CD4-positive, alpha-beta T cell treated with Interleukin-15 for 4 hours (primary cell): ENCODE measurements around the gene POU6F2.
"Not testable (repeated sequence)": the region's sequence is repeated elsewhere in the genome, so short reads cannot be mapped to it uniquely, and the experiment has no call there.

Experiments
- DNase-seq: peaks from one replicate; pipeline ENCODE4 v3.0.0-alpha.2; 2020; ENCODE audit warnings: low spot score

The POU6F2 gene

GRCh38 chr7:39304668-39305405, 327.1 kb downstream of the POU6F2 start:
- no peak for DNase-seq

DNA sequence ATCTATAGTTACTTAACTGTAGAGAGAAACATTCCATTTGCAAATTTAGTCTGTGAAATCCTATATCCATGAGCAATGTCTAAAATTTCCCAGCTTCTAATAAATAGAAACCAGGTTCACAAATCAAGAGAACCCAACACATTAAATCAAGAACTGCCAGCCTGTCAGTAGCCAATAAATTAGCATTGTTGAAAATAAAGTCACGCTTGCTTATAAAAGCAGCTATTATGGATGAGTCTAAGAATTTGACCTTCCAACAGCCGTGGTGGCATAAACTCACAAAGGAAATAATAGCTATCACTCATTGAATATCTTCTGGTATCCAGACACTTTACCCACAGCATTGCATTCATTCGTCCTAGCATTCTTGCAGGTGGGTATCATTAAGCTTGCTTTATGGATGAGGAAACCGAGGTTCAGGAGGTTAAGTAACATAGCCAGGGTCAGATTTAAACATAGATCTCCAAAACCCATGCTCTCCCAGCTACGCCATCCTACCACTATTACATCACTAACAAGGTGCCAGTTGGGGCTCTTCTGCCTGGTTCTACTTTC, 328.4 kb downstream of the POU6F2 start:
- no peak for DNase-seq

- no peak for DNase-seq
Measured at GRCh38 chr7:39310699-39311098, 333.0 kb downstream of the POU6F2 start.

DNA sequence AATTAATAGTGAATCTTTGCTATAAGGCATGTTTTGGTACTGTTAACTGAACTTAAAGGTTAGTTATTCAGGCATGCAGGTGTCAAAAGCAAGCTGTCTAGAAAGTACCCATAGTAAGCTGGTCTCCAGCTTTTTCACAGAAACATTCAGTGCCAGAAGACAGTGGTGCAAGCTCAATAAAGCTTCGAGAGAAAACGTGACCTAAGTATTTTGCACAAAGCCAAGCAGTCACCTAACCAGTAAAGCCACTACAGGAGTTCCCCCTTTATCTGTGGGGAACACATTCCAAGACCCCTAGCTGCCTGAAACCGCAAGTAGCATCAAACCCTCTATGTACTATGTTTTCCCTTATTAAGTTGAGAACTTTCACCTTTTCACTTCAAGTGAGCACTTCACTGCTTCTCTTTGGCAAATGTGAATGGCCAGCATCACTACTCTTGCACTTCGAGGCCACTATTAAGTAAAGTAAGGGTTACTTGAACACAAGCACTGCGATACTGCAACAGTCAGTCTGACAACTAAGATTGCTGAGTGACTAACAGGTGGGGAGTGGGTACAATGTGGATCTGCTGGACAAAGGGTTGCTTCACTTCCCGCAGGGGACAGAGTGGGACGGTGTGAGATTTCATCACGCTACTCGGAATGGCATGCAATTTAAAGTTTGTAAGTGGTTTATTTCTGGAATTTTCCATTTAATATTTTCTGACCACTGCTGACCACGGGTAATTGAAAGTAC, 334.7 kb downstream of the POU6F2 start:
- no peak for DNase-seq

- no peak for DNase-seq
Measured at GRCh38 chr7:39313376-39313775, 335.7 kb downstream of the POU6F2 start.

GRCh38 chr7:39313974-39314373, 336.3 kb downstream of the POU6F2 start:
- no peak for DNase-seq

GRCh38 chr7:39317107-39317506, 339.4 kb downstream of the POU6F2 start:
- DNase-seq = no peak

- no peak for DNase-seq
Measured at GRCh38 chr7:39317896-39318295, 340.2 kb downstream of the POU6F2 start.

GRCh38 chr7:39321245-39321644, 343.5 kb downstream of the POU6F2 start:
- DNase-seq = no peak

DNA sequence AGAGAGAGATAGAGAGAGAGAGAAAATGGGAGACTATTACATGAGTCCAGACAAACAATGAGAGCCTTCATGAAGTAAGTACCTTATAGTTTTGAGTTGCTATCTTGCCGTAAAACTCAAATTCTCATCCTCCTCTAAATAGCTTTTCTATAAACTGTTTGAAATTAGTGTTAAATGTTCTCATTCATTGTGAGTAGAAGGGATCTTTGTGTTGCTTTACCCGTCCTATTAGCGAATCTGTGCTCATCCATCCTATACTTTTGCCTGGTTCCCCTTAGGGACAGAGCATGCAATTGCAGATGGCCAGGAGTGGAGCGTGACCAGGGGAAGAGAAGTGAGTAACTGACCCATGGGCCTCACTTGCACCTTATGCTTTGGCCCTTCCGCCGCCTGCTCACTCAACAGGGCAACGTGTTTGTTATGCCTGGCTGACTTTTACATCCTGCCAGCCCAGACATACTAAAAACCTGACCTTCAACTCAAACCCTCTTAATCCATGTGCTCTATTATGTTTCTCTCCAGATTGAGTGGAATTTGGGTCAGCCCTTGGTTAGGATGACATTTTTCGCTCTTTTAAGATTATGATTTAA, 344.3 kb downstream of the POU6F2 start:
- DNase-seq = no peak

- no peak for DNase-seq
Measured at GRCh38 chr7:39324139-39324760, 346.5 kb downstream of the POU6F2 start.

GRCh38 chr7:39331607-39332006, 353.9 kb downstream of the POU6F2 start:
- DNase-seq = not testable (repeated sequence)

GRCh38 chr7:39332142-39332541, 354.4 kb downstream of the POU6F2 start:
- no peak for DNase-seq

DNA sequence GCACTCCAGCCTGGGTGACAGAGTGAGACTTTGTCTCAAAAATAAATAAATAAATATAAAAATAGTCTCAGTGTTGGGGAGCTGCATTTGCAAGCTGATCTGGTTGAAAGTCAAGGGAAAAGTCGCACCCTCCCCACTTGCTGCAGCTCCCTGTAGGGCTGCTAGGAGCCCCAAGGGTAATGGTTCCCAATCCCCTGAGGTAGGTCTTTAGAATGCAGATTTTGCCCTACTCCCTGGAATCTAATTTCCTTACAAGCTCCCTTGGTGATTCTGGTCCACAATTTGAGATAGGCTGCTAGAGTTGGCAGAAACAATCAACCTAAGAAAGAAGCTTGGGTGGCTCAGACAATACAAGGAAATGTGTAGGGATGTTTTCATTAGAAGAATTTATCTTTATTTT, 356.0 kb downstream of the POU6F2 start:
- no peak for DNase-seq

GRCh38 chr7:39336442-39336841, 358.7 kb downstream of the POU6F2 start:
- DNase-seq = no peak

- no peak for DNase-seq
Measured at GRCh38 chr7:39338716-39339115, 361.0 kb downstream of the POU6F2 start.

- DNase-seq = no peak
Measured at GRCh38 chr7:39339591-39339990, 361.9 kb downstream of the POU6F2 start.

DNA sequence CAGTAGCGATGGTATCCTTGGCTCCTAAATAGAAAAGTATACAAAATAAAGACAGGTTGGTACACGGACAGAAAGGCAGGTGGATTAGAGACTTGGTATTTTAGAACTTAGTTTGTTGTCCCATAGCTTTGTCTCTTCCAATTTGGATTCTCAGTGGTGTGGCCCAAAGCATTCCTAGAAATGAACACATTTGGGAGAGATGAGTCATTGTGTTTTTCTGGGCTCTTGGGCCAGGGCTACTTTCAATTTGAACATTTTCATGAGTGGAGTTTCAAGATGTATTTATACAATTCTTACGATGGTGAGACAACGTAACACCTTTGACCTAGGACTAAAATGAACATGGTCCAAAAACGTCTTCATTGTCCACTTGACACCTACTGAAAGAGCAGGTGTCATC, 363.4 kb downstream of the POU6F2 start:
- DNase-seq = no peak

DNA sequence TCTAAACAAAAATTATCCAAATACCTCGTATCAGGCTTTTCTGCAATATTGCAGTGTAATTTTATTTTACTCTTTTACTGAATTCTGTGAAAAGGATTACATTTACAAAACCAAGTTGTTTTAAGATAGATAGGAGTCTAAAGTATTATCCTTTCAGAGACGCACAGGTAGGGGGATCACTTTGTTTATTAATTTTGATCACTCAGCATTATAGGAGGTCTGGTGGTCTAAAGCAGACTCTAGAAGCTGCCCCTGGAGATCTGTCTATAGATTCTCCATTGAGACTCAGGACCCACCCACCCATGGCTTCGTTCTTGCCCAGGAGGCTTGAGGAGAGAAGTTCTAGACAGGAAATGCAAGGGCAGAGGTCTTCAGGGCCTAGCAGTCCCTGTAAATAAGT, 365.1 kb downstream of the POU6F2 start:
- DNase-seq = no peak

DNA sequence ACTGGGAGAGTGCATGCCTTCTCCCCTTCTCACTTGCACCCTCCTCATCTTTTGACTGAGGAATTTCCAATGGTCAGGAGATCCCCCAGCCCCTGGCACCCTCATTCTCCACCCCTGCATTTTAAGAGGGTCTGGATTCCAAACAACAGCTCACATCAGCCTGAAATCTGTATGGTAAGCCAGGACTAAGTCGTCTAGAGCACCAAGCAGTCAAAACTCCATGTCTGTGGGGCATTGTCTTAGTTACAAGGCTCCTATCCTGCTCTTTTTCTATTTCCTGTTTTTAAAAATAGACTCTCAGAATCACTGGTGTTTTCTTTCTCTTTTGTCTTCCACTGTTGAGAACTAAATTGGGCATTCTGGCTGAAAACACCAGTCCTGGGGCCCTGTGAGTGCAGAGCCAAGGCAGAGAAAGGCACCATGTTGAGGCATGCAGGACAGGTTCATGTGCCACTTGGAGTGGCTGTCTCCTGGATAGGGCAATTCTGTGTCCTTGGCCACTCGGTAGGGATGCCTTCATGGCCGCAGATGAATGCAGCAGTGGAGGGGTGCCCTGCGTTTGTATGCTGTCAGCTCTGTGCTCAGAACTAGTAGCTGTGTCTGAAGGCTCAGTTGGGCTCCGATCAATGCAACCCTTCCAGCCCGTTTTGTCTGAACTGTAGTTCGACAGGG, 371.9 kb downstream of the POU6F2 start:
- DNase-seq = no peak

DNA sequence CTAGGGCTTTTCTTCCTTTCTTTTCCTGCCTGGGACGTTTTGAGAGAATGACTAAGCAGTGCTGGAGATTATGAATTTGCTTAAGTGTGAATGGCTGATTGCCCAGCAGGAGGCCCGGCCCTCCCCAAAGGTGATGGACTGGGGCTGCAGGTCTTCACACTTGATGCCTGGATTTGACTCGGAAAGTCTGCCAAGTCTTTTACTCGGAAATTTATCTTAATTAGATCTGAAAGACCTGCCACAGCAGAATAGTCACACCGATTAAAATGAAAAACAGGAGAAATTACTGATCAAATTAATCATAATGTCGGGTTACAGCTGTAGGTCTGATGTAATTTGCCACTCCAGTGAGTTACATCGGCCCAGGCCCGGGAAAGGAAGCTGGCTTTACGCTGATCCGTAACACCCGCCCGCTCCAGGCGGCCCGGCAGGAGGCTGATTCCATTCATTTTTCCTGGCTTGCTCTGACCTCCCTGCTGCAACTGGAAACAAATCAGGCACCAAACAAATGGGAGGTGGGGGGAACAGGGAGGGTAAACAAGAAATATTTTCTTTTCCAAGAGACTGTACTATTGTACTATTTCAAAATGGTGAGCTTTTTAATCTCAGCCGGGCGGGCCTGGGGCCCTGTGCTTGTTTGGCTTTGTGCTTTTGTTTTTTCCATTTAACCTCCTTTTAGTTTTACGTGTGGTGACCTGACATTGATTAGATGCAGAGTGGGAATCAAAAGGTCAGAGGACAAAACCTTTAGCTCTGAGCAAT, 376.1 kb downstream of the POU6F2 start:
- no peak for DNase-seq
